Hematopoietic multipotent progenitor cell (in vitro differentiated cells): ENCODE data around the gene ITGB6. TPM values are rescaled to one million over a fixed set of nuclear protein-coding genes. Genes with fewer than 3 reads are reported as not detected.

Experiments used
- DNase-seq, 3 donors: peaks; one replicate each; pipeline ENCODE4 v3.0.0-alpha.2; 2011 to 2015; ENCODE audit warnings: low read depth in 2 of 3, low spot score in 2 of 3
- total RNA-seq: library from RNA; depleted of rRNA; stranded (reverse); fragments of >200 nt; gene quantifications from one replicate; pipeline ENCODE4 v1.2.3, GENCODE V29; 2012

Gene ITGB6, protein sequence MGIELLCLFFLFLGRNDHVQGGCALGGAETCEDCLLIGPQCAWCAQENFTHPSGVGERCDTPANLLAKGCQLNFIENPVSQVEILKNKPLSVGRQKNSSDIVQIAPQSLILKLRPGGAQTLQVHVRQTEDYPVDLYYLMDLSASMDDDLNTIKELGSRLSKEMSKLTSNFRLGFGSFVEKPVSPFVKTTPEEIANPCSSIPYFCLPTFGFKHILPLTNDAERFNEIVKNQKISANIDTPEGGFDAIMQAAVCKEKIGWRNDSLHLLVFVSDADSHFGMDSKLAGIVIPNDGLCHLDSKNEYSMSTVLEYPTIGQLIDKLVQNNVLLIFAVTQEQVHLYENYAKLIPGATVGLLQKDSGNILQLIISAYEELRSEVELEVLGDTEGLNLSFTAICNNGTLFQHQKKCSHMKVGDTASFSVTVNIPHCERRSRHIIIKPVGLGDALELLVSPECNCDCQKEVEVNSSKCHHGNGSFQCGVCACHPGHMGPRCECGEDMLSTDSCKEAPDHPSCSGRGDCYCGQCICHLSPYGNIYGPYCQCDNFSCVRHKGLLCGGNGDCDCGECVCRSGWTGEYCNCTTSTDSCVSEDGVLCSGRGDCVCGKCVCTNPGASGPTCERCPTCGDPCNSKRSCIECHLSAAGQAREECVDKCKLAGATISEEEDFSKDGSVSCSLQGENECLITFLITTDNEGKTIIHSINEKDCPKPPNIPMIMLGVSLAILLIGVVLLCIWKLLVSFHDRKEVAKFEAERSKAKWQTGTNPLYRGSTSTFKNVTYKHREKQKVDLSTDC
- total RNA-seq = not detected

- DNase-seq = no peak
Observed at GRCh38 chr2:160199683-160200389, at the start of gene ITGB6. Gene ITGB6 (minus strand): TSS chr2:160200272. CDS start chr2:160200063, 209 bp downstream.

- DNase-seq = no peak
Observed at GRCh38 chr2:160247296-160248035, 47.4 kb upstream of the ITGB6 start.

DNA sequence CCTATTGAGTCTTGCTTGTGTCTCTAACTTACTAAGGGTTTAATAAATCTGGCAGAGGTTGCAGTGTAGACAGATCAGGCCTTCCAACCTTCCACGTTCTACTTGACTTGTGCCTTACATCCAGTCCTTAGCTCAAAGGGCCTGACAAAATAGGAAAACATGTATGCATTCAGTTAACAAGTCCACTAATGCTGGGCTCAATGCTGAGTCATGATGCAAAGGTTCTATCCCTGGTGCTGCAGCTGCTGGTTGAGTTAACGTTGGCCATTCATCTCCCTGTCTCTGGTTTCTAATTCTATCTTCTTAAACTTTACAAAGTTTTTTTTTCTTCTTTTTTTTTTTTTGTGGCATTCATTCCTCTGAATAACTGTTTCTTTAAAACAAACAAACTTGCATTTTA, 46.3 kb upstream of the ITGB6 start:
- DNase-seq = no peak

GRCh38 chr2:160245614-160246155, 45.6 kb upstream of the ITGB6 start:
- DNase-seq = no peak

DNA sequence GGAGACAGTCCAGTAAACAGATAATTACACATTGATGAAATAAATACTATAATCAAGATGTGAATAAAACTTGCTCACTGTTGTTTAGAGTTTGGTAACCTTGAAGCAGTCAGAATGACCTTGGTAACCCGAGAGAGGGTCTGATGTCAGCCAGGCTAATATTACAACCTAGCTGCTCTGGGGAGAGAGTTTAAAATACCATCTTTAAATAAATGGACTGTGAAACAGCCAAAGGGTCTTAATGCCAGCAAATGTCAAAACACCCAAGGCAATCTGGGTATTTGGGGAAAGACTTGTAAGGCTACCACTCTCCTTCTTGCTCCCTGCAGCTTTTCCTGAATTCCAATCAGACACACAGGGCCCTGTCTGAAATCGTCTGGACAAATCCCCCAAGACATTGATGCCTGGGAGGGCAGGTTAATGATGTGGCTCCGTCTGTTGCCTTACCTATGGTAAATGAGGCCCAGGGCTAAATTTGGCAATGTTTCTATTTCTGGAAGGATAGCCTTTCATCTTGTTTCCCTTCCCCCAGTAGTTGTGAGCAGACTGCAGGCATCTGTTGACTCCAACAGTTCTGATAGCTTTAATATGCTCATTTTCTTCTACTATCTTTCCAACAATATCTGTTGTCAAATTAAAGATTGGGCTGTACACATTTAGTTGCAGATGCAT, 43.0 kb upstream of the ITGB6 start:
- DNase-seq = no peak

DNA sequence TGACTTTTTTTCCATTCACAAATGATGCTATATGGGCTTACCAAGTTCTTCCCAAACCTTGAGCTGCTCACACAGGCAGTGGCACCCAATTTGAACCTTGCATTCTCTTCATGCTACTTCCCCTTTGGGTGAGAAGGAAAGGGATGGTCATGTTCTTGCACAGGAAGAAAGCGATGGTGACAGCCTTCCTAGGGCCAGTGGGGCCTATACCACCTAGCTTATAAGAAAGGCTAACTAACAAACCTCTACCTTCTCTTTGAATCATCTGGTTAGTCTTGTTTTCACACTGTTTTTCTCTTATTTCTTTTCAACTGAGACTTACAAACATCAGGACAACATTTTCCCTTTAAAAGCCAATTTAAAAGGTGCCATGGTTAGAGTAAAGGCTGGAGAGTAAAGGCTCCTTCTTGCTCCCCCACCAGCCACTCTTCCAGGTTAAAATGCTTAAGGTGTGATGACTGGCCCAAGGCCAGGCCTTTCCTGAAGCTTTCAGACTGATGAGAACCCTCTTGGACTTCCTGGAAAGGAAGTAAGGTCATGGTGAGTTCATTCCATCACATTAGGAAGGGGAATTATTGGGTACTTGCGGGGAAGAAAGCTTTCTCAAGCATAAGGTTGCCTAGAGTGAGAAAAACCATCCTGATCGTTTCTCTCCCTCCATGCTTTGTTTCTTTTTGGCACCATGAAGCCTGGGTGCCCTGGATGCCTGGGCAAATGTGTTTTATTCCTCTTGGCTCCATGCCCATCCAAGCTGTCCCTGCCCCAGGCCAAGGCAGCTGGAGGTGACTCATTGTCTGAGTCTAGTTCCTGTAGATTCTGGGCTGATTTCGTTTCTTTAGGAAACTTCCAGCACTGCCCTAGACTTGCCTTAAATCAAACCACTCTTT, 41.4 kb upstream of the ITGB6 start:
- DNase-seq = no peak

GRCh38 chr2:160239436-160239835, 39.4 kb upstream of the ITGB6 start:
- no peak for DNase-seq

DNA sequence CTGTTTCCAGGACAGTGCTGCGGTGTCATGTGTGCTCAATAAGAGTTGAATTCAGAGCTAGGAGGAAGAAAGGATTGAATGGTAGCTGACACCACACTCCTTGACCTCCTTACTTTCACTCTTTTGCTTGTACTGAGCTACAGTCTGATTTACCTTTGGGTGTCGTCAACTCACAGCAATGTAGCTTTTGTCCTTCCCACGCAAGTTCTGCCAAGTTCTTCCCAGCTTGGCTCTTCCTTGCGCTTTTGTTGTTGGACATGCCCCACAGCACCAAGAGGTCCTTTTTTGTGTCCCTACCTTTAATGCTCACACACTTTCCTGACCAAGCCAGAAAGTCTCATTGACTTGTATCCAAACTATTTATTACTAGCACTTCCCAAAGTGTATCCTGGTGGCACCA, 38.3 kb upstream of the ITGB6 start:
- DNase-seq = no peak

GRCh38 chr2:160232905-160233475, 32.9 kb upstream of the ITGB6 start:
- no peak for DNase-seq

GRCh38 chr2:160229591-160229990, 29.5 kb upstream of the ITGB6 start:
- DNase-seq = no peak

GRCh38 chr2:160228141-160228917, 28.3 kb upstream of the ITGB6 start:
- DNase-seq = no peak

GRCh38 chr2:160227293-160227915, 27.3 kb upstream of the ITGB6 start:
- no peak for DNase-seq

- DNase-seq = no peak
Observed at GRCh38 chr2:160226367-160226766, 26.3 kb upstream of the ITGB6 start.

- DNase-seq = no peak
Observed at GRCh38 chr2:160225722-160226121, 25.6 kb upstream of the ITGB6 start.

GRCh38 chr2:160224507-160224906, 24.4 kb upstream of the ITGB6 start:
- DNase-seq = no peak

- DNase-seq = no peak
Observed at GRCh38 chr2:160224060-160224459, 24.0 kb upstream of the ITGB6 start.

GRCh38 chr2:160223560-160223959, 23.5 kb upstream of the ITGB6 start:
- DNase-seq = no peak
